ENCODE results near the gene AICDA. TPM values are rescaled to one million over a fixed set of nuclear protein-coding genes. Genes with fewer than 3 reads are reported as not detected.
"Not testable (repeated sequence)": the region's sequence is repeated elsewhere in the genome, so short reads cannot be mapped to it uniquely, and the experiment has no call there.

The AICDA gene
- total and polyA plus RNA-seq, 2 of the 13 experiments (the other 11 are each of a cell fraction or from before 2014, with no cell fraction given) = not detected

DNA sequence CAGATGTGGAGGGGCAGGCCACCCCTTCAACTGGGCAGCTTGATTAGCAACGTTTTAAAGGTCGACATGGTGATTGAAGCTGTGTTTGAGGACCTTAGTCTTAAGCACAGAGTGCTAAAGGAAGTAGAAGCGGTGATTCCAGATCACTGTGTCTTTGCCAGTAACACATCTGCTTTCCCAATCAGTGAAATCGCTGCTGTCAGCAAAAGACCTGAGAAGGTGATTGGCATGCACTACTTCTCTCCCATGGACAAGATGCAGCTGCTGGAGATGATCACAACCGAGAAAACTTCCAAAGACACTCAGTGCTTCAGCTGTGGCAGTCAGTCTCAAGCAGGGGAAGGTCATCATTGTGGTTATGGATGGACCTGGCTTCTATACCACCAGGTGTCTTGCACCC, 23.9 kb upstream of the AICDA start:
- TF ChIP-seq ATF6 (CRISPR knock-in tag; conservative IDR thresholded peaks at IDR 0.05) (no peak), MAFK (conservative IDR thresholded peaks at IDR 0.05 in 1 of 2, IDR thresholded peaks at IDR 0.05 in 1 of 2; ENCODE audit: low read length in 2 of 2) (peak in 1 of 2 experiments; percentile 82; a peak in 2 of 4 replicates), MAFF (IDR thresholded peaks at IDR 0.05; ENCODE audit: low read depth, low read length) (peak; percentile 45), ZMYM4 (CRISPR knock-in tag; IDR thresholded peaks at IDR 0.05) (no peak)
- H3K79me2 ChIP-seq (ENCODE audit: insufficient read depth, low read length) = no peaks in the 10 kb centered on the region
- no peaks in the 10 kb centered on the region for H3K4me1 ChIP-seq (ENCODE audit: insufficient read depth, low read length)
- intact Hi-C loops (cut with micrococcal nuclease; ENCODE audit: unreplicated experiment) (no loop called here), in situ Hi-C loops (cut with HindIII; ENCODE audit: extremely low pct_ligation_motif_present, low pct_unique_long_range_greater_than_20kb) (no loop called here)
- ATAC-seq = no peak
- FAIRE-seq = no peak
- peaks cover 5 to 26% of the 10 kb centered on the region in 2 experiments; a peak in 4 of 5 replicates for H3K27me3 ChIP-seq (ENCODE audit: control insufficient read depth in 1 of 2, insufficient read depth in 2 of 2, low read length in 2 of 2)
- H3K36me3 ChIP-seq (replicated peaks in 1 of 2; ENCODE audit: control insufficient read depth in 1 of 2, insufficient read depth in 2 of 2, low read length in 2 of 2) = no peaks in the 10 kb centered on the region; a peak in 1 of 5 replicates
- DNase-seq (ENCODE audit: low spot score) = no peak
- no peak overlapping the region for H3K4me3 ChIP-seq (replicated peaks in 1 of 3; ENCODE audit: insufficient read depth in 1 of 3, low read depth in 2 of 3, low read length in 3 of 3)
- H4K20me1 ChIP-seq (ENCODE audit: insufficient read depth, low read length) = no peaks in the 10 kb centered on the region
- H3K27ac ChIP-seq (ENCODE audit: extremely low read length, insufficient read depth, low read length) = no peak overlapping the region
- WGBS (ENCODE audit: low lambda C conversion rate) = 2% methylated on average over 5 of the region's 5 CpGs
- no peak overlapping the region for H3K9ac ChIP-seq (ENCODE audit: insufficient read depth, low read depth, low read length)
- H2AFZ ChIP-seq (ENCODE audit: low read length) = no peak overlapping the region
- BruUV-seq (replicated peaks) = no TSS peak
- no peak overlapping the region for H3K4me2 ChIP-seq (ENCODE audit: low read depth, low read length)
- ChIA-PET POLR2A (no interaction called here), CTCF (ENCODE audit: low intra/inter-chr PET ratio, low total read pairs) (no interaction called here)
- H3K9me3 ChIP-seq (ENCODE audit: low read length) = no peaks in the 10 kb centered on the region

DNA sequence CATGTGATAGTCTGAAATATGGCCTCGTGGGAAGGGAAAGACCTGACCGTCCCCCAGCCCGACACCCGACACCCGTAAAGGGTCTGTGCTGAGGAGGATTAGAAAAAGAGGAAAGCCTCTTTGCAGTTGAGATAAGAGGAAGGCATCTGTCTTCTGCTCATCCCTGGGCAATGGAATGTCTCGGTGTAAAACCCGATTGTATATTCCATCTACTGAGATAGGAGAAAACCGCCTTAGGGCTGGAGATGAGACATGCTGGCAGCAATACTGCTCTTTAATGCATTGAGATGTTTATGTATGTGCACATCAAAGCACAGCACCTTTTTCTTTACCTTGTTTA, 23.3 kb upstream of the AICDA start:
- H3K36me3 ChIP-seq (replicated peaks in 1 of 2; ENCODE audit: control insufficient read depth in 1 of 2, insufficient read depth in 2 of 2, low read length in 2 of 2); H2AFZ ChIP-seq (ENCODE audit: low read length); BruUV-seq (replicated peaks); H3K4me3 ChIP-seq (replicated peaks in 1 of 3; ENCODE audit: insufficient read depth in 1 of 3, low read depth in 2 of 3, low read length in 3 of 3); H3K9me3 ChIP-seq (ENCODE audit: low read length); DNase-seq (ENCODE audit: low spot score); intact Hi-C loops (cut with micrococcal nuclease; ENCODE audit: unreplicated experiment); ATAC-seq; H3K9ac ChIP-seq (ENCODE audit: insufficient read depth, low read depth, low read length); H3K4me2 ChIP-seq (ENCODE audit: low read depth, low read length); H4K20me1 ChIP-seq (ENCODE audit: insufficient read depth, low read length); POLR2A ChIA-PET; CTCF ChIA-PET (ENCODE audit: low intra/inter-chr PET ratio, low total read pairs); H3K4me1 ChIP-seq (ENCODE audit: insufficient read depth, low read length); H3K27ac ChIP-seq (ENCODE audit: extremely low read length, insufficient read depth, low read length); in situ Hi-C loops (cut with HindIII; ENCODE audit: extremely low pct_ligation_motif_present, low pct_unique_long_range_greater_than_20kb); FAIRE-seq; H3K79me2 ChIP-seq (ENCODE audit: insufficient read depth, low read length): not testable (repeated sequence)
- 9% methylated on average over 8 of the region's 8 CpGs for WGBS (ENCODE audit: low lambda C conversion rate)
- peaks cover 5 to 26% of the 10 kb centered on the region in 2 experiments; a peak in 4 of 5 replicates for H3K27me3 ChIP-seq (ENCODE audit: control insufficient read depth in 1 of 2, insufficient read depth in 2 of 2, low read length in 2 of 2)

- H3K27ac ChIP-seq (ENCODE audit: extremely low read length, insufficient read depth, low read length); H3K4me3 ChIP-seq (replicated peaks in 1 of 3; ENCODE audit: insufficient read depth in 1 of 3, low read depth in 2 of 3, low read length in 3 of 3); intact Hi-C loops (cut with micrococcal nuclease; ENCODE audit: unreplicated experiment); H3K4me2 ChIP-seq (ENCODE audit: low read depth, low read length); H4K20me1 ChIP-seq (ENCODE audit: insufficient read depth, low read length); in situ Hi-C loops (cut with HindIII; ENCODE audit: extremely low pct_ligation_motif_present, low pct_unique_long_range_greater_than_20kb); DNase-seq (ENCODE audit: low spot score); POLR2A ChIA-PET; H3K9ac ChIP-seq (ENCODE audit: insufficient read depth, low read depth, low read length); H3K4me1 ChIP-seq (ENCODE audit: insufficient read depth, low read length); ATAC-seq; FAIRE-seq; H3K79me2 ChIP-seq (ENCODE audit: insufficient read depth, low read length); H3K9me3 ChIP-seq (ENCODE audit: low read length); H2AFZ ChIP-seq (ENCODE audit: low read length); BruUV-seq (replicated peaks); CTCF ChIA-PET (ENCODE audit: low intra/inter-chr PET ratio, low total read pairs); H3K36me3 ChIP-seq (replicated peaks in 1 of 2; ENCODE audit: control insufficient read depth in 1 of 2, insufficient read depth in 2 of 2, low read length in 2 of 2): not testable (repeated sequence)
- WGBS (ENCODE audit: low lambda C conversion rate) = 55% methylated on average over 9 of the region's 9 CpGs
- peaks cover 5 to 26% of the 10 kb centered on the region in 2 experiments; a peak in 4 of 5 replicates for H3K27me3 ChIP-seq (ENCODE audit: control insufficient read depth in 1 of 2, insufficient read depth in 2 of 2, low read length in 2 of 2)
Observed at GRCh38 chr12:8635342-8636006, 22.8 kb upstream of the AICDA start.
